ENCODE data around the gene EPB41L3. TPM values are rescaled to one million over a fixed set of nuclear protein-coding genes. Genes with fewer than 3 reads are reported as not detected.

The EPB41L3 gene
- total RNA-seq, 4 donors from 2014 or later: 21.2 to 39.5 (median 28.3) TPM

DNA sequence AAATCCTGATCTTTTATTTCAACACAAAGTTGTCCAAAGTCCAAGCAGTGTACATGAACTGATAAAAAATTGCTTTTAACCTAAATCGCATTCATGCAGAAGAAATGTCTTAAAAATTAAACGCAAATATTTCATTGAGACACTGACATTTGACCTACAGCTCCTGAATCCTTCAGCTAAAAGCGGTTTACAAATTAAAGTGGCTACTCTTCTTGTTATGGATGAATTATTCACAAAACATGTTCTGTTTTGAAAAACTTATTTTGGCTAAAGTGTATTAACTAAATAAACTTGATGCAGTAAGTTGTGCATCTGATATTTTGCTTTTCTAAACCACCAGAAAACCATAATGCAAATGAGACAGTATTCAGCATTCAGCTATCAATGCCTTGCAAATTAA is 2.2 kb downstream of the EPB41L3 start:
- DNase-seq (ENCODE audit: low spot score in 2 of 2): no peak
- H3K4me3 ChIP-seq (ENCODE audit: low read depth, poor library complexity, severe bottlenecking): no peak overlapping the region
- no peak for TF ChIP-seq POLR2A (IDR thresholded peaks at IDR 0.05)
- TF ChIP-seq CTCF (IDR thresholded peaks at IDR 0.05): no peak
- intact Hi-C loops (cut with DNase I; ENCODE audit: low total_unique reads): no loop called here
- 82 to 85% methylated on average over 3 of the region's 3 CpGs for WGBS, 2 donors

DNA sequence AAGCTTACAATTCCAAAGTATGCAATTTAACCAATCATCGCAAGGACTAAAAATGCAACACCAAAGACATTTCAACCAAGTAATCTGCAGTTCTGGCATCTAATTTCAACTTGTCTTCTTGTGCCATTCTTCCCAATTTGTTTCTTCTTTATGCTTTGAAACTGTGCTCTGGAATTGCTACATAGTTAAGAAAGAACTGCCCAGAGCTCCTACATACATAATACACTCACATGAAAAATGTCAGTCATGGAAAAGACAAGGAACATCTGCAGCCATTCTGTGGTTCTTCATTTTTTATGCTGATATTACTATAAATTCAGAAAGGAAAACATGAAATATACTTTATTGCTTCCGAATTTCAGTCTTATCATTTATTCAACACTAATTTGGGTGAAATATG is 4.4 kb downstream of the EPB41L3 start:
- H3K4me3 ChIP-seq (ENCODE audit: low read depth, poor library complexity, severe bottlenecking): no peak overlapping the region
- no peak for TF ChIP-seq CTCF (IDR thresholded peaks at IDR 0.05)
- no peak for TF ChIP-seq POLR2A (IDR thresholded peaks at IDR 0.05)
- intact Hi-C loops (cut with DNase I; ENCODE audit: low total_unique reads): no loop called here
- DNase-seq (ENCODE audit: low spot score in 2 of 2): no peak
- WGBS, 2 donors: 92 to 93% methylated on average over 2 of the region's 2 CpGs

DNA sequence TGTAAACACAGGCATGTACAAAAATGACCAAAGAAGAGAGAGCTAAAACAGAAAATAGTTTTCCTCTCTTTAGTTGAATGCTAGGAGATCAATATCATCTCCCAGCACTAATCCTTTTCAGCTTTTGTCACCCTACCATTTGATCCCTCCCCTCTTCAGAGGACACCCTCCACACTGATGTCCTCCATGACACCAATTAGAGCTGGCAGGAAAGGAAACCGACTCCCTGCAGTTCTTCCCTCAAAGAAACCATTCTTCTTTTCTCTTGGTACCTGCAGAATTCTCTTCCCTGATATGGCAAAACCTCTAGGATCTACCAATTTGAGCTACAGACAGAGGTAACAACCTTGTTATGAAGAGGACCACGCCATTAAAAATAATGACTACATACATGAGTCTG is 5.3 kb downstream of the EPB41L3 start:
- WGBS, 2 donors: 68 to 75% methylated on average over 2 of the region's 2 CpGs
- intact Hi-C loops (cut with DNase I; ENCODE audit: low total_unique reads): no loop called here
- no peak for DNase-seq (ENCODE audit: low spot score in 2 of 2)

GRCh38 chr18:5537860-5538259 is 5.9 kb downstream of the EPB41L3 start:
- H3K4me3 ChIP-seq (ENCODE audit: low read depth, poor library complexity, severe bottlenecking): no peak overlapping the region
- no peak for DNase-seq (ENCODE audit: low spot score in 2 of 2)
- intact Hi-C loops (cut with DNase I; ENCODE audit: low total_unique reads): no loop called here
- TF ChIP-seq POLR2A (IDR thresholded peaks at IDR 0.05) (no peak), CTCF (IDR thresholded peaks at IDR 0.05) (no peak)
- 40 to 45% methylated on average over 2 of the region's 2 CpGs for WGBS, 2 donors

More for the DNA sequence above, 5.3 kb downstream of the EPB41L3 start:
- TF ChIP-seq CTCF (IDR thresholded peaks at IDR 0.05): no peak
- no peak overlapping the region for H3K4me3 ChIP-seq (ENCODE audit: low read depth, poor library complexity, severe bottlenecking)

- no peak overlapping the region for H3K4me3 ChIP-seq (ENCODE audit: low read depth, poor library complexity, severe bottlenecking)
- TF ChIP-seq POLR2A (IDR thresholded peaks at IDR 0.05) (no peak), CTCF (IDR thresholded peaks at IDR 0.05) (no peak)
- intact Hi-C loops (cut with DNase I; ENCODE audit: low total_unique reads): no loop called here
- WGBS, 2 donors: 90 to 92% methylated on average over 5 of the region's 5 CpGs
- DNase-seq (ENCODE audit: low spot score in 2 of 2): no peak
Observed at GRCh38 chr18:5534845-5535244, 9.0 kb downstream of the EPB41L3 start.

DNA sequence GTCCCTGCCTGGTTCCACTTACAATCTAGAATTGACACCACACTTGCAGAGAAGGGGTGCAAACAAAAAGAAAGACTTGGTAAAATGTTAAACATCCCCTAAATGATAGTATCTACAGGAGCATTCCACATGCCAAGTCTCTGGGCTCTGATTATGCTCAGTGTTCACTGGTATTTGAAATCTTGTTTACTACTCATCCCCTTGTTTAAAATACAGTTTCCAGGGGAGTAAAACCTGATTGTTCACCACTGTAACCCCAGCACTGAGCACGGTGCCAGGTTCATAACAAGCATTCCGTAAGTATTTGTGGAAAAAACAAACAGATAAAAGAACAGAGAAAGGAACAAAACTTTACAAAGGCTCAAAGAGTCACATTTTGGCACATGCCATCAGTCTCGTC is 11.7 kb downstream of the EPB41L3 start:
- intact Hi-C loops (cut with DNase I; ENCODE audit: low total_unique reads): no loop called here
- no peak for DNase-seq (ENCODE audit: low spot score in 2 of 2)
- no peak overlapping the region for H3K4me3 ChIP-seq (ENCODE audit: low read depth, poor library complexity, severe bottlenecking)
- WGBS, 2 donors: 36 to 45% methylated on average over 3 of the region's 3 CpGs
- TF ChIP-seq CTCF (IDR thresholded peaks at IDR 0.05) (no peak), POLR2A (IDR thresholded peaks at IDR 0.05) (no peak)
